RWPE2 (cell line): ENCODE results near the gene BCAS4.
"Not testable (repeated sequence)": the region's sequence is repeated elsewhere in the genome, so short reads cannot be mapped to it uniquely, and the experiment has no call there.

Experiments
- ATAC-seq: fragments of 200-7000 bp; cut with Tn5 transposase; 3 replicates; pipeline ENCODE4 v1.9.1; 2021; ENCODE audit warnings: low read depth
- DNase-seq: peaks from one replicate; pipeline ENCODE4 v3.0.0-alpha.2; 2020; ENCODE audit warnings: low spot score
- H3K27ac ChIP-seq: fragments of 450-650 bp; 2 replicates; pipeline ENCODE4 v1.5.1; 2017; ENCODE audit warnings: mild to moderate bottlenecking; ENCODE audit not compliant: poor library complexity, severe bottlenecking
- H3K27me3 ChIP-seq: fragments of 250-450 bp; sonication (Bioruptor Pico); 2 replicates; pipeline ENCODE4 v1.5.1; 2021; ENCODE audit warnings: mild to moderate bottlenecking, moderate library complexity; ENCODE audit not compliant: insufficient read depth, poor library complexity, severe bottlenecking
- H3K36me3 ChIP-seq: fragments of 250-450 bp; sonication (Bioruptor Pico); 2 replicates; pipeline ENCODE4 v1.5.1; 2020; ENCODE audit warnings: low read depth, mild to moderate bottlenecking, moderate library complexity
- H3K4me1 ChIP-seq: fragments of 250-450 bp; sonication (Bioruptor Pico); 2 replicates; pipeline ENCODE4 v1.5.1; 2021; ENCODE audit warnings: mild to moderate bottlenecking, moderate library complexity; ENCODE audit not compliant: insufficient read depth, poor library complexity, severe bottlenecking
- H3K4me3 ChIP-seq: fragments of 250-450 bp; sonication (Bioruptor Pico); 2 replicates; pipeline ENCODE4 v1.5.1; 2021; ENCODE audit warnings: mild to moderate bottlenecking, moderate library complexity; ENCODE audit not compliant: severe bottlenecking
- H3K9me3 ChIP-seq: fragments of 250-450 bp; sonication (Bioruptor Pico); 2 replicates; pipeline ENCODE4 v1.5.1; 2021; ENCODE audit warnings: mild to moderate bottlenecking, moderate library complexity; ENCODE audit not compliant: severe bottlenecking
- TF ChIP-seq, protein P1 (sequence below): fragments of 450-650 bp; IDR thresholded peaks from one replicate; pipeline ENCODE4 v1.5.1; 2017; ENCODE audit warnings: mild to moderate bottlenecking, moderate library complexity; ENCODE audit not compliant: poor library complexity, severe bottlenecking

The BCAS4 gene

DNA sequence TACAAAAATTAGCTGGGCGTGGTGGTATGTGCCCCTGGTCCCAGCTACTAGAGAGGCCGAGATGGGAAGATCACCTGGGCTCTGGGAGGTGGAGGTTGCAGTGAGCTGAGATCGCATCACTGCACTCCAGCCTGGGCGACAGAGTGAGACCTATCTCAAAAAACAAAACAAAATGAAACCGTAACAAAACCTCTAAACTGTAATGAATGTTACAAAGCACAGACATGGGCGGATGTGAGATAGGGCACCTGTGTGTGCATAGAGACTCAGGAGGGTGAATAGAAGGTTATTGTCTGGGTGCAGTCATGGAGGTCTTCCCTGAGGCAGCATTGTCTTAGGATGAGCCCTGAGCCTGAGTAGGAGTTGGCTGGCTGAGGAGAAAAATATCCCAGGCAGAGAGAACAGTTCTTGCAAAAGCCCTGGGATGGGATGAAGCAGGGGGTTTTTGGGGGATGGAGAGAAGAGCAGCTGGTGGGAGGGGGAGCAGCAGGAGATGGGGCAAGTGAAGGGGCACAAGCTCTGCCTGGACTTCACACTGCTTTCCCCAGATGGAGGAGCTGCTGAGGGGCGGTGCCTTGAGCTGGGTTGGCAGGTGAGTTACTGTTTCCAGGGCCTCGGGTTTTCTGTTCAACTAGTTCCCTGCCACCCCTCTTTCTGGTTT, 5.2 kb downstream of the BCAS4 start:
- TF ChIP-seq, protein P1, sequence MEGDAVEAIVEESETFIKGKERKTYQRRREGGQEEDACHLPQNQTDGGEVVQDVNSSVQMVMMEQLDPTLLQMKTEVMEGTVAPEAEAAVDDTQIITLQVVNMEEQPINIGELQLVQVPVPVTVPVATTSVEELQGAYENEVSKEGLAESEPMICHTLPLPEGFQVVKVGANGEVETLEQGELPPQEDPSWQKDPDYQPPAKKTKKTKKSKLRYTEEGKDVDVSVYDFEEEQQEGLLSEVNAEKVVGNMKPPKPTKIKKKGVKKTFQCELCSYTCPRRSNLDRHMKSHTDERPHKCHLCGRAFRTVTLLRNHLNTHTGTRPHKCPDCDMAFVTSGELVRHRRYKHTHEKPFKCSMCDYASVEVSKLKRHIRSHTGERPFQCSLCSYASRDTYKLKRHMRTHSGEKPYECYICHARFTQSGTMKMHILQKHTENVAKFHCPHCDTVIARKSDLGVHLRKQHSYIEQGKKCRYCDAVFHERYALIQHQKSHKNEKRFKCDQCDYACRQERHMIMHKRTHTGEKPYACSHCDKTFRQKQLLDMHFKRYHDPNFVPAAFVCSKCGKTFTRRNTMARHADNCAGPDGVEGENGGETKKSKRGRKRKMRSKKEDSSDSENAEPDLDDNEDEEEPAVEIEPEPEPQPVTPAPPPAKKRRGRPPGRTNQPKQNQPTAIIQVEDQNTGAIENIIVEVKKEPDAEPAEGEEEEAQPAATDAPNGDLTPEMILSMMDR, result no peak
- Histone ChIP-seq H3K4me3 (no peak overlapping the region), H3K9me3 (no peaks in the 10 kb centered on the region), H3K27me3 (no peaks in the 10 kb centered on the region), H3K27ac (no peak overlapping the region), H3K36me3 (no peaks in the 10 kb centered on the region), H3K4me1 (peaks cover 3% of the 10 kb centered on the region)
- ATAC-seq, result no peak
- no peak for DNase-seq

DNA sequence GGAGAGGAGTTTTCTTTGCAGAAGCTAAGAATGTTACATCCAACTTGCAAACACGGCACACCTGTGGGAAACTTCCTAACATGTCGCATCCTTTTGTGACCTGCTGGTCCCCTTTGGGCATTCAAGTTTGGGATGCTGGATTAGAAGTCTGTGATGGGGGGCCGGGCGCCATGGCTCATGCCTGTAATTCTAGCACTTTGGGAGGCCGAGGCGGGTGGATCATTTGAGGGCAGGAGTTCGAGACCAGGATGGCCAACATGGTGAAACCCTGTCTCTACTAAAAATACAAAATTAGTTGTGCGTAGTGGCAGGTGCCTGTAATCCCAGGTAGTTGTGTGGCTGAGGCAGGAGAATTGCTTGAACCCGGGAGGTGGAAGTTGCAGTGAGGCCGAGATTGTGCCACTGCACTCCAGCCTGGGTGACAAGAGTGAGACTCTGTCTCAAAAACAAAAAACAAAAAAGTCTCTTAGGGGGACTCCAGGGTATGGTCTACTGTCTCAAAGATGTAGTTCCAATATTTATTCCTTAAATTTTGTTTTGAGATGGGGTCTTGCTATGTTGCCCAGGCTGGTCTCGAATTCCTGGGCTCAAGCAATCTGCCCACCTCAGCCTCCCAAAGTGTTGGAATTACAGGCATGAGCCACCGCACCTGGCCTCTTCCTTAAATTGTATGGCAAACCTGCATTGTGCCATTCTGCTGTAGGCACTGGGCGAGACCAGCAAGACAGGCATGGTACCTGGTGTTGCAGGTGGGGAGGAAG, 6.3 kb downstream of the BCAS4 start:
- H3K27me3 ChIP-seq, H3K4me3 ChIP-seq, H3K27ac ChIP-seq, H3K36me3 ChIP-seq, H3K9me3 ChIP-seq, H3K4me1 ChIP-seq, ATAC-seq, DNase-seq: not testable (repeated sequence)

GRCh38 chr20:50801747-50802125, 6.9 kb downstream of the BCAS4 start:
- no peak for ATAC-seq

DNA sequence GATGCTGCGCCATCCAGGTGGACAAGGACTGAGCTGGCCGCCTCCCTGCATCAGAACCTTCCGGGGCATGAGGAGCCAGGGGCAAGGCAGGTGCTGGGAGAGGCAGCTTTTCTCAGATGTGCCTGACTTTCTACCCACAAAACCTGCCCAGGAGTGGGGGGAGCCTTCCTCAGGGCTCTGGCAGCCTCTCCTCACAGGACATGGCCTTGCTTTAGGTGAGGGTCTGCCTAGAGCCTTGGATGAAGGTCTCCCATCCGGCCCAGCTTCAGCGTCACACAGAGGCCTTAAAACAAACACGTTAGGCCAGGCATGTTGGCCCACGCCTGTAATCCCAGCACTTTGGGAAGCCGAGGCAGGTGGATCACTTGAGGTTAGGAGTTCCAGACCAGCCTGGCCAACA, 7.4 kb downstream of the BCAS4 start:
- H3K27me3 ChIP-seq, result no peaks in the 10 kb centered on the region
- no peaks in the 10 kb centered on the region for H3K4me1 ChIP-seq
- H3K27ac ChIP-seq, result no peak overlapping the region
- H3K4me3 ChIP-seq, result no peak overlapping the region
- DNase-seq, result no peak
- TF ChIP-seq, protein P1, result no peak
- no peaks in the 10 kb centered on the region for H3K36me3 ChIP-seq
- no peaks in the 10 kb centered on the region for H3K9me3 ChIP-seq
- no peak for ATAC-seq

More at GRCh38 chr20:50801747-50802125, 6.9 kb downstream of the BCAS4 start:
- Histone ChIP-seq H3K36me3 (no peaks in the 10 kb centered on the region), H3K9me3 (no peaks in the 10 kb centered on the region), H3K4me1 (no peaks in the 10 kb centered on the region), H3K27me3 (no peaks in the 10 kb centered on the region), H3K27ac (no peak overlapping the region), H3K4me3 (no peak overlapping the region)
- DNase-seq, result no peak
- TF ChIP-seq, protein P1, result no peak

DNA sequence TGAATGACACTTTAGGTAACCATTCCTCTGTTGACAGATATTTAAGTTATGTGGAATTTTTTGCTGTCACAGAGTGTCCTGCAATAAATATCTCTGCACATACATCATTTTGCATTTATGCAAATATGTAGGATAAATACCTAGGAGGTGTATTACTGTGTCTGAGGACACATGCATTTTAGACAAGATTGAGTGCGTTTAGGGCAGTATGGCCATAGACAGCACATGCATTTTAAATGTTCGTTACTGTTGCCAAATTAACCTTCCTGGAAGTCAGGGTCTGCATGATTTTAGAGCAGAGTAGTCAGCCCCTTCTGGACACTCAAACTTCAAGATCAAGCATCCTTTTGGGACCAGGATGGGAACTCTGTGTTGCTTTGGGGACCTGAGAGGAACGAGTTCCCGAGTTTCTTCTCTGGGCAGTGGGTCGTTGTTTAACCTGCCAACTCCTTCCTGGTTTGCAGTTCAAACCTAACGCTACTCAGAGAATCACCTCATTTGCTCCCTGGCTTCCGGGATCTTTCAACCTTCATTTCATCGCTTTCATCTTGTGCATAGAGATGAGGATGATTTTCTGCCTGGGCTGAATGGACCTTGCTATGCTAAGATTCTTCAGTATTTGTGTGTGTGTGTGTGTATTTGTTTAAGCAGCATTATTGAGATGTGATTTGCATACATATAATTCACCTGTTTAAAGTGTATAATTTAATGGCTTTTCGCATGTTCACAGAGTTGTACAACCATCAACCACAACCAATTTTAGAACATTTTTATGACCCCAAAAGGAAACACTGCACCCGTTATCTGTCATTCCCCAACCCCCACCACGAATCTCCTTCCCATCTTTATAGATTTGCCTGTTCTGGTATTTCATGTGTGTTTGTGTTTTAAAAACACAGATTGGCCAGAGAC, 9.8 kb downstream of the BCAS4 start:
- Histone ChIP-seq H3K27me3 (no peaks in the 10 kb centered on the region), H3K9me3 (no peaks in the 10 kb centered on the region), H3K27ac (no peak overlapping the region), H3K4me1 (no peaks in the 10 kb centered on the region), H3K4me3 (no peak overlapping the region), H3K36me3 (no peaks in the 10 kb centered on the region)
- DNase-seq (no peak), ATAC-seq (no peak)
- TF ChIP-seq, protein P1, result no peak
